HG03139 (cell line): Measurements from ENCODE around the gene UROD.

Experiments
- ATAC-seq: cut with Tn5 transposase; IDR thresholded peaks from one replicate; pipeline ENCODE4 v1.9.1; 2021; ENCODE audit not compliant: unreplicated experiment

UROD gene

DNA sequence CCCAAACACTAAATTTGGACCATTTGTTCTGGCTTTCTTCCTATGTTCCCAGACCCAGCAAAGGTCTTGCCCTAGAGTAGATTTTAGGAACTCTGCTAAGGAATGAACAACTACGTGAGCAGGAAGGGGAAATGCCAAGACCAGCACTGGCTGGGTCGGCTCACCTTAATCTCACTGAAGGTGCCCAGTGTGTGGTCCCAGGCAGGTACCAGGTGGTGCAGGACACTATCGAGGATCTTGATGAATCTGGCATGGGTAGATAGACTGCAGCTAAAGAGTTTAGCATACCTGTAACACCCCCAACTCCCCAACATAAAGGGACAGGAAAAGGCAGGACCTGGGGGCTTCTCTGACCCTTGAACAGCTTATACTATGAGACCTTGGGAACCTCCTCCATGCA, 4.0 kb upstream of the UROD start:
- no peak for ATAC-seq

GRCh38 chr1:45008516-45008915, 3.5 kb upstream of the UROD start:
- no peak for ATAC-seq

GRCh38 chr1:45009296-45009865, 2.7 kb upstream of the UROD start:
- ATAC-seq = no peak

- ATAC-seq = no peak
Measured at GRCh38 chr1:45009956-45010854, 1.8 kb upstream of the UROD start.

- ATAC-seq = peak; percentile 51
Measured at GRCh38 chr1:45010855-45011811, 921 bp upstream of the UROD start, which contains the start of gene HECTD3. TSS of gene HECTD3 (minus strand) at chr1:45011324. CDS start at chr1:45011257, 67 bp downstream.

GRCh38 chr1:45012639-45013278, 705 bp downstream of the UROD start:
- no peak for ATAC-seq

- ATAC-seq = no peak
Measured at GRCh38 chr1:45013551-45014209, 1.6 kb downstream of the UROD start.

GRCh38 chr1:45014321-45015028, 2.4 kb downstream of the UROD start:
- ATAC-seq = no peak

GRCh38 chr1:45015683-45016082, 3.6 kb downstream of the UROD start:
- no peak for ATAC-seq

DNA sequence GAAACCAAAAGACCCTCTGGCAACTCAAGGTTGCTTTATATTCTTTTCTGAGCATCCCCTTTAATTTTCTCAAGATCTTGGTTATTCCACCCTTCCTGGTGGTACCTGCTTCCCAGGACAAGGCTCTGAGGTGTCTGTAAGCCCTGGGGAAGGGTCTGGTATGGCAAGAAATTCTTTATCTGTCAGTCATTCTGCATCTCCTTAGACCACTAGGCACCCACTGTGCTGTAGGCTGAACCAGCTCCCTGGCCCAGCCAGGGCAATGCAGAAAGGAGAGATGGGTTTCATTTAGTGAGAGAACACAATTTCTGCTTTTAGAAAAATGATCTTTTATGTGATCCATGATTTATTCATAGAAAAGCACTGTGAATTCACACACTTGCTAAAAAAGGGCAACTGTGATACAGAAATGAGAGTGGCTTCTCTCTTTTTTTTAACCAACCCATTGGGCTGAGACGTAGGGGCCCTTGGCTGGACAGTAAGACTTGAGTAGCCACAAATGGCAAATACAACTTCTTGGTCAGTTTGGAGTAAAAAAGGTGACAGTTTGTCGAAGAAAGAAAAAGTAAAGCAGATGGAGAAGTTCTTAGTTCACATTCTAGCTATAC, 4.1 kb downstream of the UROD start:
- no peak for ATAC-seq

- no peak for ATAC-seq
Measured at GRCh38 chr1:45016767-45017166, 4.7 kb downstream of the UROD start.

GRCh38 chr1:45018599-45019230, 6.7 kb downstream of the UROD start:
- peak; percentile 55 for ATAC-seq

DNA sequence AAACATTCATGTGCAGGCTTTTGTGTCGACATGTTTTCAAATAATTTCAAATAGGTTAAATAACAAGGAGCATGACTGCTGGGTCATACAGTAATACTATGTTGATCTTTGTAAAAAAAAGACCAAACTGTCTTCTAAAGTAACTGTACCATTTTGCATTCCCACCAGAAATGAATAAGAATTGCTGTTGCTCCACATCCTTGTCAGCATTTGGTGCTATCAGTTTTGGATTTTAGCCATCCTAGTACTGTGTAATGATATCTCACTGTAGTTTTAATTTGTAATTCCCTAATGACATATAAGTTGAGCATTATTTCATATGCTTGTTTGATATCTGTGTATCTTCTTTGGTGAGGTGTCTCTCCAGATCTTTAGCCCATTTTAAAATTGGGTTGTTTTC, 11.6 kb downstream of the UROD start:
- no peak for ATAC-seq

DNA sequence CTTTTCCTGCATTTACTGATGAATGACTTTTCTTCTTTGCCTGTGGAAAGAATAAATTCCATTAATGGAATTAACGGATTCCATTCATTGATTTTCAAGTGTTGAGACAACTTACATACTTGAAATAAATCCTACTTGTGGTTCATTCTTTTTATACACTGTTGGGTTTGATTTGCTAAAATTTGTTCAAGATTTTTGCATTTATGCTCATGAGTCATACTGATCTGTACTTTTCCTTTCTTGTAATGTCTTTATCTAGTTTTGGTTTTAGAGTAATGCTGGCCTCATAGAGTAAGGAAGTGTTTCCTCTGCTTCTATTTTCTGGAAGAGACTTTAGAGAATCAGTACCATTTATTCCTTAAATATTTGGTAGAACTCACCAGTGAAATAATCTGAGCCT, 14.4 kb downstream of the UROD start:
- ATAC-seq = no peak

- ATAC-seq = no peak
Measured at GRCh38 chr1:45032837-45033236, 20.8 kb downstream of the UROD start.

GRCh38 chr1:45033356-45033755, 21.3 kb downstream of the UROD start:
- ATAC-seq = no peak

GRCh38 chr1:45035631-45036301, 23.7 kb downstream of the UROD start:
- ATAC-seq = no peak

DNA sequence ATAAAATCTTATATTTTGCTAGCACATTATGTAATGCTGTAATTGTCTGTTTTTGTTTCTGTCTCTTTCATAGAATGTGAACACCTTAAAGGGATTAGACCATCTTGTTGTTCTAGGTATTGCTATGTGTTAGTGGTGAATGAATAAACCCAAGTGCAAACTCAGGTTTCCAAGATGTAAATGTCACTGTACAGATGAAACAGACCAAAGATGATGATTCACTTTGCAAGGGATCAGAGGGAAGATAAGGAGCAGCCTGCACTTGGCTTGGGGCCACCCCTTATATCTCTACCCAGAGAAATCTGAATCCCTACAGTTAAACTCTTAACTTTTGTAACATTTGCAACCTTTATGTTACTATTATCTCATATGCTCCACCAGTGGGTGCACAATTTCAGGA, 25.4 kb downstream of the UROD start:
- ATAC-seq = no peak
